ENCODE results near the gene HIBADH. TPM values are rescaled to one million over a fixed set of nuclear protein-coding genes. Genes with fewer than 3 reads are reported as not detected.
A peak's percentile ranks its signal among the peaks of the same experiment; 100 is the strongest.
"Not testable (repeated sequence)": the region's sequence is repeated elsewhere in the genome, so short reads cannot be mapped to it uniquely, and the experiment has no call there.

The HIBADH gene
- polyA plus RNA-seq, 4 donors: 74.1 to 105 (median 87.6) TPM

DNA sequence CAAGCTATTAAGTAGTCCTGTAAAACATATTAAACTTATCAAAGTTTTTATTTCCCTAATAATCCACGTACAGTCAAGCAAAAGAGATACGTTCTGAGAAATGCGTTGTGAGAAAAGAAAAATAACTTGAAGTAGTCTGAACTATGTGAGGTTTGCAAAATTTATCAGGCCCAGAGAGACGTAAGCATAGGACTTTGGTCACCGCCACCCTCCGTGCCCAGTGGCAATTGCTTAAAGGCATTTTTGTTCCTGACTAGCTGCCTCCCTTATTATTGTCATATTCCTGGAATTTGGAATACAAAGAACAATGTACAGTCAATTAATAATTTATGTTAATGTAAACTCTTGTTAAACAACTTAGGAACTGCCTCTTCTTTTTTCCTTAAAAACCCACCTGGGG, 22.8 kb downstream of the HIBADH start:
- DNase-seq (ENCODE audit: low read depth in 4 of 4, low spot score in 2 of 4): no peak

DNA sequence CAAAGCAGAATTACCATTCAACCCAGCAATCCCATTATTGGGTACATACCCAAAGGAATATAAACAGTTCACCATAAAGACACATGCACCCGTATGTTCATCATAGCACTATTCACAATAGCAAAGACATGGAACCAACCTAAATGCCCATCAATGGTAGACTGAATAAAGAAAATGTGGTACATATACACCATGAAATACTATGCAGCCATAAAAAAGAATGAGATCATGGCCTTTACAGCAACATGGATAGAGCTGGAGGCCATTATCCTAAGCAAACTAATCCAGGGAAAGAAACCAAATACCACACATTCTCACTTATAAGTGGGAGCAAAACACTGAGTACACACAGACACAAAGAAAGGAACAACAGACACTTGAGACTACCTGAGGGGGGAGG, 23.6 kb downstream of the HIBADH start:
- DNase-seq (ENCODE audit: low read depth in 4 of 4, low spot score in 2 of 4): not testable (repeated sequence)

DNA sequence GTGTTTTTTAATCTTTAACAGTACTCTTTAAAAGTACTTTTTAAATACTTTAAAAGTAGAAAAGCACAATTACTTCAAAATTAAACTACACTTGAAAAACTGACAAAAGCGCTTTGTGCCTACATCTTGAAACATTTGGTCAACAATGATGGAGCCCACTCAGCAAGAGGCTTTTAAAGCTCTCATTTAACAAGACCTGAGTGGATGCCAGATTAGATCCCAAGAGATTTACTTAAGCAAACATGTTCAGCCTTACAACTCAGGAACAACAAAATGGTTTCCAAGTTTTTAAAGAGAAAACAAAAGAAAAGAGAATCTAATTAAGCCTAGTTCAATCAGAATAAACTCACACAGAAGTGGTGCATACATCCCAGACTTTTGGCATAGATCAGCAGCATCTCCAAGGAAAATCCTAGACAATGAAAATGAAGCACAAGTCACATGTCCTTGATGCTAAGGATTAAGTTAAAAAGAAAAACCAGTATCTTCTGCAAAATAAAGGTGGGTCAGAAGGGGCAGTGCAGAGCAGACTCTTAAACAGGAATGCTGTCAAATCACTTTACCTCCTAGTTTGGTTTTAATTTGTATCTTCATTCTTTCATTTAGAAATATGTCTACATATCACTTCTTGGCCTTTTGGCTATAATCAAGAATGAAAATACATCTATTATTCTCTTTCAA, 26.2 kb downstream of the HIBADH start:
- DNase-seq (ENCODE audit: low read depth in 4 of 4, low spot score in 2 of 4): no peak

DNA sequence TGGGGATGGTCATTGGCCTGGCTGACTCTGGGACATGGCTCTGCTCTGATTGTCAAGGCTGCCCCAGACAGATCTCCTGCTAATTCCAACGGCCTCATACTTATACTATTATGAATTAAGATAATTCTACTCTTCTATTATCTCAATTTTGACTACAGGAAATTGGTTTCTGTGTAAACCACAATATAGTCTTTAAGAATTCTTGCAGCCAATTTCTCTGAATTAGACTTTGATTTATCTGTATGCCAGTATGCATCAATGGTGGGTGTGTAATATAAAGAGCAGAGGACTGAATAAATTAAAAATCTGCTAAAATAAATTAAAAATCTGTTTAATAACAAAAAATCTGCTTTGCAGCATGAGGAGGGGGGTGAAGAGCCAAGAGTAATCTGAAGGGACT, 27.0 kb downstream of the HIBADH start:
- no peak for DNase-seq (ENCODE audit: low read depth in 4 of 4, low spot score in 2 of 4)

GRCh38 chr7:27634671-27635493, 27.8 kb downstream of the HIBADH start:
- DNase-seq (ENCODE audit: low read depth in 4 of 4, low spot score in 2 of 4): no peak

- no peak for DNase-seq (ENCODE audit: low read depth in 4 of 4, low spot score in 2 of 4)
These were observed 29.6 kb downstream of the HIBADH start for GRCh38 chr7:27633062-27633461.

GRCh38 chr7:27631391-27631790, 31.3 kb downstream of the HIBADH start:
- no peak for DNase-seq (ENCODE audit: low read depth in 4 of 4, low spot score in 2 of 4)

- no peak for DNase-seq (ENCODE audit: low read depth in 4 of 4, low spot score in 2 of 4)
These were observed 35.5 kb downstream of the HIBADH start for GRCh38 chr7:27627146-27627545.

GRCh38 chr7:27619492-27619891, 43.2 kb downstream of the HIBADH start:
- DNase-seq (ENCODE audit: low read depth in 4 of 4, low spot score in 2 of 4): no peak

- DNase-seq (ENCODE audit: low read depth in 4 of 4, low spot score in 2 of 4): no peak
These were observed 44.9 kb downstream of the HIBADH start for GRCh38 chr7:27617651-27618381.

- DNase-seq (ENCODE audit: low read depth in 4 of 4, low spot score in 2 of 4): no peak
These were observed 45.7 kb downstream of the HIBADH start for GRCh38 chr7:27616914-27617548.

- no peak for DNase-seq (ENCODE audit: low read depth in 4 of 4, low spot score in 2 of 4)
These were observed 46.5 kb downstream of the HIBADH start for GRCh38 chr7:27616186-27616491.

- DNase-seq (ENCODE audit: low read depth in 4 of 4, low spot score in 2 of 4): no peak
These were observed 47.1 kb downstream of the HIBADH start for GRCh38 chr7:27615420-27616185.

- DNase-seq (ENCODE audit: low read depth in 4 of 4, low spot score in 2 of 4): no peak
These were observed 48.6 kb downstream of the HIBADH start for GRCh38 chr7:27614095-27614494.

DNA sequence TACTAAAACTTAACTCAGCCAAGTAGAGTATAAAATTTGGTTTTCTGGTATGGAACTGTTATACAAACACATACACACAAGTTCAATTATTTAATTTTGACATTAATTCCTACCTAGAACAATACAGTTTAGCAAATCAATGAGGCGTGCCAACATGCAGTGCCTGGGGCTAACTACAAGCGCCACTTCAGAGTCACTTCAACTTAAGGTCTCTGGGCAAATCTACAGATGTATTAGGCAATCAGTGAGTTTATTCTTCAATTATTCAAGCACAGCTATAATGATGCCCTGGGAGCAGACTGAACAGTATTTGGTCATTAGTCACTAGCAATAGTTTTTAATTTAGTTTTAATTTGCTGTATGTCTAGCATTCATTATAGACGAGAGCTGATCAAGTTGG, 51.6 kb downstream of the HIBADH start:
- DNase-seq (ENCODE audit: low read depth in 4 of 4, low spot score in 2 of 4): no peak

DNA sequence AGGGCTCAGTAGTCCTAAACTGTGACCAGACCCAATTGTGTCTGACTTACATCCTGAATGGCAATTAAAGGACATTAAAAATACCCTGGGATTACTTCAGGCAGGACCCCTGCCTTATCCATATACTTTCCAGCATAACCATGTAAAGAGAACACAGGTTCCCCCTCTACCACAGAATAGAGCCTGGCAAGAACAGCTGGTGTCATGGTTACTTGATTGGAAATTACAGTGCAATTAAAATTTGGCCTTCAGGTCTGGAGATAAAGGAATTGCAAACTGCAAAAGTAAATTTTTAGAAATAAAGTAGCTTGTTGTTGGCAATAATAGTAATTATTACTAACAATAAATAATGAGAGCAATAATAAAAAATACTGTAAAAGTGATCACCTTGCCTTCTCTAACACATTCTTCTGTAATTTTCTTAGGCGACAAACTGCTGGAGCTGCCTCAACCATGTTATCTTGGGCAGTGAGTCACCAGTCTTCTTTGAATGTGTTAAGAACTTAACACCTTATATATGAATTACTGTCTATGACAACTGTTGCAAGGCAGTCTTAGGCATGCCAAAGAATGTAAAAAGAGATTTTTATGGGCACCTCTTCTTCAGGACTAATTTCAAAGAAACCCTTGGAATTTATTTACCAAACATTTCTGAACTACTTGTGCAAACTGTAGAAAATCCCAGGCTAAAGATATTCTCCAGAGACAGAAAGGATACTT, 53.7 kb downstream of the HIBADH start:
- DNase-seq (ENCODE audit: low read depth in 4 of 4, low spot score in 2 of 4): no peak

DNA sequence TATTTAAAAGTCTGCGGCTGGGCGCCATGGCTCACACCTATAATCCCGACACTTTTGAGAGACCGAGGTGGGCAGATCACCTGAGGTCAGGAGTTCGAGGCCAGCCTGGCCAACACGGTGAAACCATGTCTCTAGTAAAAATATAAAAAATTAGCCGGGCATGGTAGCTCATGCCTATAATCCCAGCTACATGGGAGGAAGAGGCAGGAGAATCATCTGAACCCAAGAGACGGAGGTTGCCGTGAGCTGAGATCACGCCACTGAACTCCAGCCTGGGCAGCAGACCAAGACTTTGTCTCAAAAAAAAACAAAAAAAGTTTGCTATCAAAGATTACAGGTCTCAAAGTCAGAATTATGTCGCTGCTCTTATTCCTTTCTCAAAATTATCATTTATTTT, 55.5 kb downstream of the HIBADH start:
- DNase-seq (ENCODE audit: low read depth in 4 of 4, low spot score in 2 of 4): no peak

DNA sequence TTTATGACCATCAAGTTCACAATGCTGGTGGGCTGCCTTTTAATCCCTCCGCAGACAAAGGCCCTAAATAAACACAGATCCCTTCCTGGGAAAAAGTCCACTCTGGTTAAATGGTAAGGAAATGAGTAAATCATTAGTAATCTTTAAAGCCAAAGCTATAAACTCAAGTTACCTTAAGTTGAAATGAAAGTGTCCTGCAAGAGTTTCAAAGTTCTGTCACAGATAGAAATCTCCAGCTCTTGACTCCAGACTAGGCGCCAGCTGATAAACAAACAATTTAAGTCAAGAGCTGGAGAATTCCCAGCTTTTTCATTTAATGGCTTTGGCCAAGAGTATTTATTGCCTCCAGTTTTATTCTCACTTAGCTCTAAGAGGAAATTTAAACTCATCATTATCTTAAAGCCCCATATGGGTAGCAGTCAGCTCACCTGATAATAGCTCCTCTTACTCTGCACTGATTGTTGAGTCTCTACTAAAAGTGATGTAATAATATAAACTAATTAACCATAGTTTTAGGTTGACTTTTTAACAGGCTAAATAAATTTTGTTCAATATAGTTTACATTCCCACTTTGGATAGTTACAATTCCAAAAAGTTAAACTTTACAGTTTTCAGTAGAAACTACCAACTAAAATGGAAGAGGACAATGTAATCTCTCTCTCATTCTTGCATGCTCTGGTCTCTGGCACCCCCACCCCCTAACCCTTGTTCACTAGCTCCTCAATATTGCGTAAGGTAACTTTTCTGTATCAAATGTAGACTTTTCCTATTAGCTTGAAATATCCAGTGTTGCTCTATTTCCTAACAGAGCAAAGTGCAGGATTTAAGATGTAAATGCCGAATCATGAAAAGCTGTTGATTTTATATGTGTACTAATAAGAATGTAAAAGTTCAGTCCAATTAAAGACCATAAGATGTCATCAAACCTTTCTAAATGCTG, 56.1 kb downstream of the HIBADH start:
- peak in 2 of 4 donors; percentile 17 to 25 for DNase-seq (ENCODE audit: low read depth in 4 of 4, low spot score in 2 of 4)

Data from left renal cortex interstitium (tissue), 4 donors.